CD4-positive, CD25-positive, alpha-beta regulatory T cell (primary cell): Measurements from ENCODE around the gene CD72. TPM values are rescaled to one million over a fixed set of nuclear protein-coding genes. Genes with fewer than 3 reads are reported as not detected.

Experiments
- ATAC-seq, 2 donors: fragments of 150-1000 bp; cut with Tn5 transposase; one replicate each; pipeline ENCODE4 v1.10.0; 2021; ENCODE audit warnings: low read depth in 2 of 2, moderate number of reproducible peaks in 2 of 2, moderate library complexity in 1 of 2
- DNase-seq, 3 donors: peaks; one replicate each; pipeline versions ENCODE4 v3.0.0 to v3.0.0-alpha.2; 2012 to 2022; ENCODE audit warnings: mixed read lengths in 1 of 3
- H3K27ac ChIP-seq: one replicate; pipeline ENCODE4 v1.7.0; 2013; ENCODE audit warnings: mild to moderate bottlenecking, low read length; ENCODE audit not compliant: insufficient read depth, poor library complexity, severe bottlenecking
- H3K27me3 ChIP-seq: one replicate; pipeline ENCODE4 v1.7.0; 2013; ENCODE audit warnings: low read length; ENCODE audit not compliant: control insufficient read depth, insufficient read depth
- H3K36me3 ChIP-seq: one replicate; pipeline ENCODE4 v1.7.0; 2013; ENCODE audit warnings: mild to moderate bottlenecking, low read length, moderate library complexity; ENCODE audit not compliant: control insufficient read depth, insufficient read depth
- H3K4me1 ChIP-seq: 2 replicates; pipeline ENCODE4 v1.7.0; 2013; ENCODE audit warnings: mild to moderate bottlenecking, low read length; ENCODE audit not compliant: insufficient read depth, control insufficient read depth, poor library complexity, severe bottlenecking
- H3K4me3 ChIP-seq: one replicate; pipeline ENCODE4 v1.7.0; 2013; ENCODE audit warnings: low read depth, mild to moderate bottlenecking, low read length, moderate library complexity
- H3K9me3 ChIP-seq, 2 experiments: 1 replicate in 1 of 2; 2 replicates in 1 of 2; pipeline ENCODE4 v1.7.0; 2013; ENCODE audit warnings: low read length in 2 of 2, mild to moderate bottlenecking in 1 of 2, moderate library complexity in 1 of 2; ENCODE audit not compliant: control insufficient read depth in 2 of 2
- H3K27ac Mint-ChIP-seq, 3 donors: one replicate each; pipeline ENCODE4 v1.8.0; 2020 to 2022; ENCODE audit warnings: mild to moderate bottlenecking in 3 of 3, mixed read lengths in 3 of 3, moderate library complexity in 2 of 3
- H3K27me3 Mint-ChIP-seq: one replicate; pipeline ENCODE4 v1.8.0; 2022; ENCODE audit warnings: mild to moderate bottlenecking, mixed read lengths
- H3K36me3 Mint-ChIP-seq: one replicate; pipeline ENCODE4 v1.8.0; 2020; ENCODE audit warnings: mixed read lengths
- H3K4me1 Mint-ChIP-seq, 4 donors: one replicate each; pipeline ENCODE4 v1.8.0; 2020 to 2022; ENCODE audit warnings: mixed read lengths in 4 of 4, mild to moderate bottlenecking in 1 of 4
- H3K4me3 Mint-ChIP-seq, 4 donors: one replicate each; pipeline ENCODE4 v1.8.0; 2020 to 2022; ENCODE audit warnings: mild to moderate bottlenecking in 4 of 4, mixed read lengths in 4 of 4, moderate library complexity in 3 of 4
- H3K9me3 Mint-ChIP-seq, 7 donors: one replicate each; pipeline ENCODE4 v1.8.0; 2020 to 2022; ENCODE audit warnings: mixed read lengths in 7 of 7, mild to moderate bottlenecking in 3 of 7, moderate library complexity in 2 of 7
- polyA plus RNA-seq, 4 donors: library from polyadenylated mRNA; unstranded; fragments of 300-500 nt; fragmentation: Illumina TruSeq; gene quantifications; one replicate each; pipeline ENCODE4 v1.2.3, GENCODE V29; 2021
- total RNA-seq: library from RNA; stranded (reverse); gene quantifications from one replicate; pipeline ENCODE4 v1.2.3, GENCODE V29; 2022

Gene CD72
- total and polyA plus RNA-seq, 5 donors from 2014 or later, result 1.0 to 7.9 (median 2.7) TPM

DNA sequence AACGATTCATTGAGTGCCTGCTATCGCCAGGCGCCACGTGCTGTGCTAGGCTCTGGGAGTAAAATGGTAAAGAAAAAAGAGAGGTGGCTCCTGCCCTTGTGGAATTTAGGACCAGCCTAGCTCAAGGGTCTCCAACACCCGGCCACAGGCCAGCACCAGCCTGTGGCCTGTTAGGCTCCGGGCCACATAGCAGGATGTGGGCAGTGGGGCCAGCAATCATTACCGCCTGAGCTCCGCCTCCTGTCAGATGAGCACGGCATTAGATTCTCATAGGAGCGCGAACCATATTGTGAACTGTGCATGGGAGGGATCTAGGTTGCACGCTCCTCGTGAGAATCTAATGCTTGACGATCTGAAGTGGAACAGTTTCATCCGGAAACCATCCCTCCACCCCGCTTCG, 38.1 kb upstream of the CD72 start:
- no peak overlapping the region for H3K4me3 ChIP-seq
- H3K27ac ChIP-seq, result peak overlapping the region; percentile 99
- Mint-ChIP-seq H3K4me1 (peaks cover 17 to 78% (median 59%) of the 10 kb centered on the region in 4 donors), H3K4me3 (peak overlapping the region; percentile 91 to 98 (median 96)), H3K36me3 (peaks cover 14% of the 10 kb centered on the region), H3K27me3 (peaks cover 19% of the 10 kb centered on the region), H3K27ac (peak overlapping the region; percentile 96 to 100 (median 100)), H3K9me3 (peaks cover 0 to 3% (median 0%) of the 10 kb centered on the region in 7 donors)
- peaks cover 11% of the 10 kb centered on the region for H3K36me3 ChIP-seq
- no peaks in the 10 kb centered on the region for H3K9me3 ChIP-seq
- no peaks in the 10 kb centered on the region for H3K27me3 ChIP-seq
- ATAC-seq (no peak), DNase-seq (no peak)
- H3K4me1 ChIP-seq, result peaks cover 45% of the 10 kb centered on the region

DNA sequence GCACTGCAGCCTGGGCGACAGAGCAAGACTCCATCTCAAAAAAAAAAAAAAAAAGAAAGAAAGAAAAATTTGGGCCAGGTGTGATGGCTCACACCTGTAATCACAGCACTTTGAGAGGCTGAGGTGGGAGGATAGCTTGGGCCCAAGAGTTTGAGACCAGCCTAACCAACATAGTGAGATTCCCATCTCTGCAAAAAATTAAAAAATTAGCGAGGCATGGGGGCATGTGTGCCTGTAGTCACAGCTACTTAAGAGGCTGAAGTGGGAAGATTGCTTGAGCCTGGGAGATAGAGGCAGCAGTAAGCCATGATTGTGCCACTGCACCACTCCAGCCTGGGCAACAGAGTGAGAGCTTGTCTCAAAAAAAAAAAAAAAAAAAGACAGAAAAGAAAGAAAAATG, 35.4 kb upstream of the CD72 start:
- peak overlapping the region in 1 of 4 donors; percentile 69 for H3K4me3 Mint-ChIP-seq
- H3K36me3 ChIP-seq, result peaks cover 4% of the 10 kb centered on the region
- peaks cover 6% of the 10 kb centered on the region for H3K36me3 Mint-ChIP-seq
- peaks cover 17 to 70% (median 46%) of the 10 kb centered on the region in 4 donors for H3K4me1 Mint-ChIP-seq
- H3K9me3 Mint-ChIP-seq, result peaks cover 0 to 3% (median 0%) of the 10 kb centered on the region in 7 donors
- H3K4me3 ChIP-seq, result no peak overlapping the region
- H3K9me3 ChIP-seq, result no peaks in the 10 kb centered on the region
- peaks cover 46% of the 10 kb centered on the region for H3K4me1 ChIP-seq
- ATAC-seq, result no peak
- no peaks in the 10 kb centered on the region for H3K27me3 ChIP-seq
- H3K27ac ChIP-seq, result no peak overlapping the region
- no peak for DNase-seq
- H3K27ac Mint-ChIP-seq, result peak overlapping the region; percentile 48 to 86 (median 73)
- H3K27me3 Mint-ChIP-seq, result peaks cover 19% of the 10 kb centered on the region

DNA sequence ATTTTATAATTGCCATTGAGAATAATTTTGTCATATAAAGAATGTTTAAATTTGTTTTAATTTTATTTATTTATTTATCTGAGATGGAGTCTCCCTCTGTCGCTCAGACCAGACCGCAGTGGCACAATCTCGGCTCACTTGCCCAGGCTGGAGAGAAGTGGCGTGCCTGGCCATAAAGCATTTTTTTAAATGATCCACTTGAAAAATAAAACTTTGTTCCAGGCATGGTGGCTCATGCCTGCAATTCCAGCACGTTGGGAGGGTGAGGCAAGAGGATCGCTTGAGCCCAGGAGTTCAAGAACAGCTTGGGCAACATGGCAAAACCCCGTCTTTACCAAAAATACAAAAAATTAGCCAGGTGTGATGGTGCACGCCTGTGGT, 34.6 kb upstream of the CD72 start:
- Histone ChIP-seq H3K27me3 (no peaks in the 10 kb centered on the region), H3K4me1 (peaks cover 54% of the 10 kb centered on the region), H3K9me3 (no peaks in the 10 kb centered on the region), H3K4me3 (no peak overlapping the region), H3K36me3 (peaks cover 5% of the 10 kb centered on the region), H3K27ac (no peak overlapping the region)
- H3K9me3 Mint-ChIP-seq, result peaks cover 0 to 1% (median 0%) of the 10 kb centered on the region in 7 donors
- H3K4me1 Mint-ChIP-seq, result peaks cover 14 to 76% (median 51%) of the 10 kb centered on the region in 4 donors
- DNase-seq, result no peak
- no peak for ATAC-seq
- peak overlapping the region in 1 of 4 donors; percentile 98 for H3K4me3 Mint-ChIP-seq
- H3K27me3 Mint-ChIP-seq, result peaks cover 17% of the 10 kb centered on the region
- peaks cover 7% of the 10 kb centered on the region for H3K36me3 Mint-ChIP-seq
- H3K27ac Mint-ChIP-seq, result peak overlapping the region; percentile 9 to 73 (median 20)

DNA sequence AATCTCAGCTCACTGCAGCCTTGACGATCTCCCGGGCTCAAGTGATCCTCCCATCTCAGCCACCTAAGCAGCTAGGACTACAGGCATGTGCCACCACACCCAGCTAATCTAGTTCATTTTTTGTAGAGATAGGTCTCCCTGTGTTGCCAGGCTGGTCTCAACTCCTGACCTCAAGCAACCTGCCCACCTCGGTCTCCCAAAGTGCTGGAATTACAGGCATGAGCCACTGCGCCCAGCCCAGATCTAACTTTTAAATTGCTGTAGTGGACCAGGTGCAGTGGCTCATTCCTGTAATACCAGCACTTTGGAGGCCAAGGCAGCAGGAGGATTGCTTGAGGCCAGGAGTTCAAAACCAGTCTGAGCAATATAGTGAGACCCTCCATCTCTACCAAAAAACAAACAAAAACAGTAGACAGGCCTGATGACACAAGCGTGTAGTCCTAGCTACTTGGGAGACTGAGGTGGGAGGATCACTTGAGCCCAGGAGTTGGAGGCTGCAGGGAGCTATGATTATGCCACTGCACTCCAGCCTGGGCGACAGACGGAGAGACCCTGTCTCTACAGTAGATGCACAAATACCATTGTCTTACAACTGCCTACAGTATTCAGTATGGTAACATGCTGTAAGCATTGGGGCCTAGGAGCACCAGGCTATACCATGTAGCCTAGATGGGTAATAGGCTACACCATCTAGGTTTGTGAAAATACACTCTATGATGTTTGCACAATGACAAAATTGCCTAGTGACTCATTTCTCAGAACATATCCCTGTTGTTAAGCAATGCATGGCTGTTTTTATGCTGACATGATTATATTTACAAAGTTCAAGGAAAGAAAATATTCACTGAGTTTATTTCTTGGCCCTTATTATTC, 34.0 kb upstream of the CD72 start:
- Mint-ChIP-seq H3K36me3 (peaks cover 5% of the 10 kb centered on the region), H3K9me3 (no peaks in the 10 kb centered on the region), H3K27me3 (peaks cover 14% of the 10 kb centered on the region), H3K4me1 (peaks cover 10 to 76% (median 53%) of the 10 kb centered on the region in 4 donors), H3K4me3 (peak overlapping the region; percentile 96 to 100 (median 97)), H3K27ac (peak overlapping the region in 2 of 3 donors; percentile 88 to 91)
- peak overlapping the region; percentile 93 for H3K27ac ChIP-seq
- H3K9me3 ChIP-seq, result no peaks in the 10 kb centered on the region
- H3K27me3 ChIP-seq, result no peaks in the 10 kb centered on the region
- ATAC-seq (no peak), DNase-seq (no peak)
- peaks cover 5% of the 10 kb centered on the region for H3K36me3 ChIP-seq
- H3K4me3 ChIP-seq, result no peak overlapping the region
- H3K4me1 ChIP-seq, result peaks cover 55% of the 10 kb centered on the region

DNA sequence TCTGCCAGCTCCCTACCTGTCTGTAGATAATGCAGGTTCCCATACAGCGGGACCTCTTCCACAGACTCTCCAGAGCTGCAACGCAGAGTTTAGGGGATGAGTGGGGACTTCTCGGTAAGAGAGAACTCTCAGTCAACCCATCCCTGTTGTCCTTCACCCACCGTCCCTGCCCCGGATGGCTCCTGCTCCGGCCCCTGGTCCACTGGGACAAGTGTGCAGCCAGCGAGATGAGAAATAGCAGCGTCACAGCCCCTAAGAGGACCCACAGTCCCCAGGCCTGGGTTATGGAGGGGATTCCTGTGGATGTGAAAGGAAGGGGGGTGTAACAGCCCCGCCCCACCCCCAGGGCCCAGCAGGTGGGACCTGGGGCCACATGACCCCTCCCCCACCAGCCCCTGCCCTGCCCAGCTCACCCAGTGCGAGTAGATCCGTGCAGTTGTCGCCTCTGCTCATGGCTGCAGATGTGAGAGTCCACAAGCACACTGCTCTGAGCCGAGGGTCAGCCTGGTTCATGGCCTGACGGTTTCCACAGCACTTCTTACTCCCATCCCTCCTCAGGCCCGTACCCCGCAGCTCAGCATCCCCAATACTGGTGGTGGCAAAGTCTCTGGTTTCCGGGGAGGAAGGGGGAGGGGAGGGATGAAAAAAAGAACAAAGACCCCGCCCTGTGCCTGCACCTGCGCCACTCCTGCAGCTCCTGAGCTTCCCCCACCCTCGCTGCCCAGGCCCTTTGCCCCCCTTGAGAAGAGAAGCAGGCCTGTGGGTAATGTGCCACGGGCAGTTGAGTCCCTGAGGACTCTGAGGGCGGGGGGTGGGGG, 32.3 kb upstream of the CD72 start, which contains the start of gene SIT1:
SIT1 (minus strand) TSS at position 591 of the 818 bp plus-strand sequence; CDS start at position 513, 78 bp downstream.
- H3K27ac Mint-ChIP-seq, result peak within 1 kb of the TSS; percentile 93 to 99 (median 98)
- H3K4me3 ChIP-seq, result peak within 1 kb of the TSS; percentile 88
- peaks cover 0 to 2% (median 0%) of the 10 kb centered on the region in 7 donors for H3K9me3 Mint-ChIP-seq
- no peaks in the 10 kb centered on the region for H3K27me3 ChIP-seq
- H3K4me3 Mint-ChIP-seq, result peak within 1 kb of the TSS; percentile 96 to 100 (median 97)
- DNase-seq (peak; percentile 32 to 73 (median 43)), ATAC-seq (no peak)
- H3K9me3 ChIP-seq, result no peaks in the 10 kb centered on the region
- H3K36me3 Mint-ChIP-seq, result peaks cover 5% of the 10 kb centered on the region
- peaks cover 5% of the 10 kb centered on the region for H3K36me3 ChIP-seq
- peak within 1 kb of the TSS; percentile 93 for H3K27ac ChIP-seq
- peaks cover 0 to 77% (median 47%) of the 10 kb centered on the region in 4 donors for H3K4me1 Mint-ChIP-seq
- peaks cover 12% of the 10 kb centered on the region for H3K27me3 Mint-ChIP-seq
- H3K4me1 ChIP-seq, result peaks cover 66% of the 10 kb centered on the region

DNA sequence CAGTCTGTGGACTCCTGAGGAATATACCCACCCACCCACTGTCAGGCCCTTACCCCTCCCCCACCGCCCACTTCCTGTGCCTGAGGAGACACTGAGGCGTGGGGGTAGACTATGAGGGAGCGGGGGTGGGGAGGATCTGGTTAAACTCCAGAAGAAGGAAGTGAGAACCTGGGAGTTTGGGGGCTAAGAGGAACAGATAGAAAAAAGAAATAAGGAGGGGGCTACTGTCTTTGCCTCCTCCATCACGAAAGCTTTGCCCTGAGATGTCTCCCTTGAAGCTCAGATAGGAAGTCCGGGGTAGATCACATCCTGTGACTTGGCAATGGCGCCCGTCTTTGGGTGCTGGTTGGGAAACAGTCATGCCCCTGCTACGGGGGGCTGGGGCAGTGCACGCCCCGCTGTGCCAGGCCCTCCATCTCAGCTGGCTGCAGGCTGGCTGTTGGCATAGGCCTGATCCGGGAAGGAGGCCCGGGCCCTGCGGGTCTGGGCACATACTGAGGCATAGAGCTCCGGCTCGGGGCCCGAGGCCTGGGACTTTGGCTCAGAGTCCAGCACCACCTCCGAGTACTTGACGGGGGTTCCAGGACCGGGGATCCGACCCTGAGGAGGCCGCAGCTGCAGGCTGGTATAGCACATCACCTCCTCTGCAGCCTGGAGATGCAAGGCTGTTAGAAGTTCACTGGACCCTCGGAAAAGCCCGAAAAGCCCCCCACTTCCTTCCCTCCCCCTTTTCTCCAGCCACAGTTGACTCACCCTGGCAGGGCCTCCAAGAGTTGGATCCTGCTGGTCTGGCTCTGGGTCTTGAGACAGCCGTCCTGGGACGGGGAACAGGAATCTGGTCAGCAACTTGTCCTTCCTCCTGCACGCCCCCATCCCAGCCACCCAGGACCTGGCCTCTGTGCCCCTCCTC, 31.5 kb upstream of the CD72 start:
- Histone ChIP-seq H3K27ac (peak overlapping the region; percentile 93), H3K4me3 (peak overlapping the region; percentile 88), H3K4me1 (peaks cover 70% of the 10 kb centered on the region), H3K27me3 (no peaks in the 10 kb centered on the region), H3K9me3 (no peaks in the 10 kb centered on the region), H3K36me3 (peaks cover 5% of the 10 kb centered on the region)
- H3K36me3 Mint-ChIP-seq, result peaks cover 5% of the 10 kb centered on the region
- ATAC-seq (no peak), DNase-seq (peak; percentile 17 to 75 (median 55))
- peak overlapping the region; percentile 93 to 99 (median 98) for H3K27ac Mint-ChIP-seq
- H3K9me3 Mint-ChIP-seq, result peaks cover 0 to 2% (median 0%) of the 10 kb centered on the region in 7 donors
- H3K27me3 Mint-ChIP-seq, result peaks cover 12% of the 10 kb centered on the region
- peaks cover under 1 to 82% (median 45%) of the 10 kb centered on the region in 4 donors for H3K4me1 Mint-ChIP-seq
- peak overlapping the region; percentile 96 to 100 (median 97) for H3K4me3 Mint-ChIP-seq
